Suprapubic skin (tissue), 3 donors: ENCODE measurements around the gene FEM1A.

Experiments used
- POLR2AphosphoS5 ChIP-seq, 3 donors: sonication (generic); formaldehyde crosslinking; IDR thresholded peaks; one replicate each; pipeline ENCODE4 v1.6.1; 2017; ENCODE audit warnings: antibody characterized with exemption in 3 of 3
- TF ChIP-seq, protein P1 (sequence below), 2 donors: fragments of 200-600 bp in 1 of 2; fragments of 450-650 bp in 1 of 2; sonication (generic) in 1 of 2; IDR thresholded peaks; one replicate each; pipeline ENCODE4 v1.5.1; 2016 to 2019; ENCODE audit warnings: antibody characterized with exemption in 2 of 2, mild to moderate bottlenecking in 1 of 2, moderate library complexity in 1 of 2

DNA sequence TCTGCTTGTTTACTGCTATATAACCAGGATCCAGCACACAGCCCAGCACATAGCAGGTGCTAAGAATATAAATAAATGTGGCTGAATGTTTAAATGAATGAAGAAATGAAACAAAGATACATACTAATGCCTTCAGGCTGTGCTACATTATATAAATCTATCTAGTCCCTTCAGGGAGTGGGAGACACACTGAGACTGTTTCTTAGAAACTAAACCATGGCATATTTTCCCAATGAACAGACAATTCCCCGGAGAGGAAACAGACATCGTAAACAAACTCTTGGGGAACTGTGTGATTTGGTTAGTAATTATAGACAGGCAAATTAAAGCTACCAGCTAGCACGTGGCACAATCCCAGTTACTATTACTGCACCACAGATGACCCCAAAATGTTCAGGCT lies 9.7 kb upstream of the FEM1A start:
- TF ChIP-seq, protein P1, sequence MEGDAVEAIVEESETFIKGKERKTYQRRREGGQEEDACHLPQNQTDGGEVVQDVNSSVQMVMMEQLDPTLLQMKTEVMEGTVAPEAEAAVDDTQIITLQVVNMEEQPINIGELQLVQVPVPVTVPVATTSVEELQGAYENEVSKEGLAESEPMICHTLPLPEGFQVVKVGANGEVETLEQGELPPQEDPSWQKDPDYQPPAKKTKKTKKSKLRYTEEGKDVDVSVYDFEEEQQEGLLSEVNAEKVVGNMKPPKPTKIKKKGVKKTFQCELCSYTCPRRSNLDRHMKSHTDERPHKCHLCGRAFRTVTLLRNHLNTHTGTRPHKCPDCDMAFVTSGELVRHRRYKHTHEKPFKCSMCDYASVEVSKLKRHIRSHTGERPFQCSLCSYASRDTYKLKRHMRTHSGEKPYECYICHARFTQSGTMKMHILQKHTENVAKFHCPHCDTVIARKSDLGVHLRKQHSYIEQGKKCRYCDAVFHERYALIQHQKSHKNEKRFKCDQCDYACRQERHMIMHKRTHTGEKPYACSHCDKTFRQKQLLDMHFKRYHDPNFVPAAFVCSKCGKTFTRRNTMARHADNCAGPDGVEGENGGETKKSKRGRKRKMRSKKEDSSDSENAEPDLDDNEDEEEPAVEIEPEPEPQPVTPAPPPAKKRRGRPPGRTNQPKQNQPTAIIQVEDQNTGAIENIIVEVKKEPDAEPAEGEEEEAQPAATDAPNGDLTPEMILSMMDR (IDR thresholded peaks at IDR 0.05), result no peak
- no peak for TF ChIP-seq POLR2AphosphoS5 (IDR thresholded peaks at IDR 0.05)
